Effector memory CD8-positive, alpha-beta T cell (primary cell): ENCODE data around the gene ANKRD60.
A peak's percentile ranks its signal among the peaks of the same experiment; 100 is the strongest.

Experiments used
- ATAC-seq: fragments of 150-1000 bp; cut with Tn5 transposase; replicated peaks from 2 replicates; pipeline ENCODE4 v1.10.0; 2021; ENCODE audit warnings: mild to moderate bottlenecking, moderate library complexity
- DNase-seq, 3 experiments: peaks; one replicate each; pipeline ENCODE4 v3.0.0; 2021
- H3K27ac Mint-ChIP-seq, 2 donors: one replicate each; pipeline ENCODE4 v1.8.0; 2022; ENCODE audit warnings: mild to moderate bottlenecking in 2 of 2, mixed read lengths in 2 of 2, moderate library complexity in 2 of 2
- H3K27me3 Mint-ChIP-seq, 2 donors: one replicate each; pipeline ENCODE4 v1.8.0; 2022; ENCODE audit warnings: mixed read lengths in 2 of 2
- H3K36me3 Mint-ChIP-seq: one replicate; pipeline ENCODE4 v1.8.0; 2022; ENCODE audit warnings: mild to moderate bottlenecking, moderate library complexity, mixed read lengths; ENCODE audit not compliant: insufficient read depth
- H3K4me1 Mint-ChIP-seq, 2 donors: one replicate each; pipeline ENCODE4 v1.8.0; 2022; ENCODE audit warnings: low read depth in 2 of 2, mixed read lengths in 2 of 2
- H3K4me3 Mint-ChIP-seq, 2 donors: one replicate each; pipeline ENCODE4 v1.8.0; 2022; ENCODE audit warnings: mild to moderate bottlenecking in 2 of 2, mixed read lengths in 2 of 2, moderate library complexity in 2 of 2
- H3K9me3 Mint-ChIP-seq, 2 donors: one replicate each; pipeline ENCODE4 v1.8.0; 2022; ENCODE audit warnings: mixed read lengths in 2 of 2

Gene ANKRD60

DNA sequence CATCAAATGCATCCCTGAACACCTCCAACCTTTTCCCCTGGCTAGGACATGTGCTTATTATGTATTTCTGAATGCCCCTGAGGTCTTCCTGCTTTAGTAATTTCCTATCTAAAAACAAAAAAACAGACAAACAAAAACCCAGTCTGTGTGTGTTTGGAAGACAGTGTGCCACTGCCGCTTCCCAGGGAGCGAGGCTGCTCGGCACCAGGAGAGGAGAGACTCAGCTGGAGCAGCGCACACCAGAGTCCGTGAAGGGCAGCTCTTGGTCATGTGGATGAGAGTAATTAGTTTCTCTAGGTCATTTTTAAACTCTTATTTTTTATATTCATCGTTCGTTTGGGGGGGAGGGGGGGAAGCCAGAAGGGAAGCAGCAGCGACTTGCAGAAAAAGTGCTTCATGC, 10.0 kb upstream of the ANKRD60 start:
- Mint-ChIP-seq H3K9me3 (no peaks in the 10 kb centered on the region), H3K27ac (no peak overlapping the region), H3K4me1 (peaks cover 9 to 16% of the 10 kb centered on the region in 2 donors), H3K27me3 (no peaks in the 10 kb centered on the region), H3K36me3 (no peaks in the 10 kb centered on the region), H3K4me3 (no peak overlapping the region)
- DNase-seq: no peak
- no peak for ATAC-seq

DNA sequence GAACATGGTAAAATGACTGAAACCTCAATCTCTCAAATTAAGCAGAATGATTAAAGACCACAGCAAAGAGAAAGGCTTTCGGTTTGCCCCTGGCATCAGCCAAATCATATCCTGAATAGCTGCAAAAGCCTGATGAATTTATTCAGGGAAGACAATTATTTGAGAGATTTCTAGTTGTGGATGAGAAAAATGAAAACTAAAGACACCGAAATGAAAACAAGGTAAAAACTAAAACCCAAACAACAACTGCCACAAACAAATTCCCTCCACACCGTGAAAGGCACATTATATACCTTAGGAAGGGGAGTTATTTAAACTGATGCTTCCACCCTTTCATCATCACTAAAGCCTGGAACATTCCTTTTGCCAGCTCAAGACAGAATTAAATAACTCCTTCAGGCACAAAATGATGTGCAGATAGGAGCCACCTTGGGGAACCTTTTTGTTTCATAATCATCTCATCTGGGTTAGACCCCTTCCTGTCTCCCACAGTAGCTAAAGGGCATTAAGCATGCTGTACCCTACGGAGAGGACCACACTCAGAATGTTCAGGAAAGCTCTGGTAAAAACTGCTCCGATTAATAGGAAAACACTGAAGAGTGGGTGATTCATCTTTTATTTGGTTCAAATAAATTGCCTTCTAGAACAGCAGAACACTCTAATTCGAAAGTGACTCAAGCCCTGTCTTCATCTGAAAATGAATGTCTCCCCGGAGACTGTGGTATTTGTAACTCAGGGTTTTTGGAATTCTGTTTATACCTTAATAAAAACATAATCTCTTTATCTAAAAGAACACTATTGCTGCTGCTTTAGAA, 9.1 kb upstream of the ANKRD60 start:
- DNase-seq (no peak), ATAC-seq (no peak)
- H3K27me3 Mint-ChIP-seq: no peaks in the 10 kb centered on the region
- H3K9me3 Mint-ChIP-seq: no peaks in the 10 kb centered on the region
- H3K4me1 Mint-ChIP-seq: peaks cover 9 to 16% of the 10 kb centered on the region in 2 donors
- H3K36me3 Mint-ChIP-seq: no peaks in the 10 kb centered on the region
- peak overlapping the region; percentile 85 to 88 for H3K4me3 Mint-ChIP-seq
- peak overlapping the region; percentile 84 to 89 for H3K27ac Mint-ChIP-seq

DNA sequence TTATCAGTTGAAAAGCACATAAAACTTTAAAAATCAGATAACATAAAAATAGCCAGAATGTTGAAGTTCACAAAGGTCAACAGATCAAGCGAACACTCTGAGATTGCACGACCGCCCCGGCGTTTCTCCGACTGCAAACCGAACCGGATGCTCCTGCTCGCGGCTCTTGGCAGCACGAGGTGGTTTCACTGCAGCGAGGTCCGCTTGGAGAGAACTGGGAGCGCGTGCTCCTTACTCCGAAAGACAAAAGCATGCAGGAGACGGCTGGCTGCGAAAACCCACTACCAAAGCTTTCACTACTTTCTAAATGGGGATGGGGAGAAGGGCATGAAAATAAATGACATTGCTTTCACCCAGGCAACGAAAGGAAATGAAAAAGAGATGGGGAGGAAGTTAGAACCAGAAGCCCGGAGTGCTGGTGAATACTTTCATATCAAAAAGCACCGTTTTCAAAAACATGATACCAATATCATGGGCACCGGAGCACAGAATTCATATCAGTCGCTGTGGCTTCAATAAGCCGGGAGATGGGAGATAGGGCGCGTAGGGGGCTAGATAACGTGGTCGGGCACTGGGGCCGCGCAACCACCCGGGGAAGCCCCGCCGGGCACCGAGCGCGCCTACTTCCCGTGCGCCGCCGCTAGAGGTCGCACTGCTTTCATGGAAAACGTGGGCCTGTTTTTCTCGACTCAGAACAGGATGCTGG, 8.3 kb upstream of the ANKRD60 start:
- no peaks in the 10 kb centered on the region for H3K27me3 Mint-ChIP-seq
- DNase-seq (peak; percentile 77 to 84 (median 79)), ATAC-seq (peak; percentile 91)
- H3K36me3 Mint-ChIP-seq: no peaks in the 10 kb centered on the region
- H3K9me3 Mint-ChIP-seq: no peaks in the 10 kb centered on the region
- peak overlapping the region; percentile 85 to 88 for H3K4me3 Mint-ChIP-seq
- H3K27ac Mint-ChIP-seq: peak overlapping the region; percentile 84 to 89
- H3K4me1 Mint-ChIP-seq: peaks cover 9 to 16% of the 10 kb centered on the region in 2 donors

DNA sequence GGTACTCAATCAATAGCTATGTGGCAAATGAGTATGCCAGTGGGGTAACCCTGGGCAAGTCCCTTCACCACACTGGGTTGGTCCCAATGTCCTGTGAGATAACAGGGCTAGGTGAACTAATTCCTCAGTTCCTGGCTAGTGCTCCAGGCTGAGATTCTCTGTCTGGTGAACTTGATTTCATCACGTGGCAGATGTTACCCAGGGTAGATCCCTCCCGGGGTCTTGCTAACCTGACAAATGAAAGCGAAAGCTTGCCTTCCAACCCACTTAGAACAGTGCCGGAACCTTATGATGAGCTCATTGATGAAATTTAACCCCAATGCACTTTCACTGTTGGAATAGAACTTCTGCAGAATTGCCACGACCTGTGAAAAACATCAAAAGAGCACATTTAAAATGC, 6.6 kb upstream of the ANKRD60 start:
- Mint-ChIP-seq H3K9me3 (no peaks in the 10 kb centered on the region), H3K36me3 (peaks cover 2% of the 10 kb centered on the region), H3K27ac (no peak overlapping the region), H3K4me1 (peaks cover 9 to 16% of the 10 kb centered on the region in 2 donors), H3K4me3 (peak overlapping the region in 1 of 2 donors; percentile 18), H3K27me3 (peaks cover 9% of the 10 kb centered on the region in 2 donors)
- DNase-seq (no peak), ATAC-seq (no peak)

DNA sequence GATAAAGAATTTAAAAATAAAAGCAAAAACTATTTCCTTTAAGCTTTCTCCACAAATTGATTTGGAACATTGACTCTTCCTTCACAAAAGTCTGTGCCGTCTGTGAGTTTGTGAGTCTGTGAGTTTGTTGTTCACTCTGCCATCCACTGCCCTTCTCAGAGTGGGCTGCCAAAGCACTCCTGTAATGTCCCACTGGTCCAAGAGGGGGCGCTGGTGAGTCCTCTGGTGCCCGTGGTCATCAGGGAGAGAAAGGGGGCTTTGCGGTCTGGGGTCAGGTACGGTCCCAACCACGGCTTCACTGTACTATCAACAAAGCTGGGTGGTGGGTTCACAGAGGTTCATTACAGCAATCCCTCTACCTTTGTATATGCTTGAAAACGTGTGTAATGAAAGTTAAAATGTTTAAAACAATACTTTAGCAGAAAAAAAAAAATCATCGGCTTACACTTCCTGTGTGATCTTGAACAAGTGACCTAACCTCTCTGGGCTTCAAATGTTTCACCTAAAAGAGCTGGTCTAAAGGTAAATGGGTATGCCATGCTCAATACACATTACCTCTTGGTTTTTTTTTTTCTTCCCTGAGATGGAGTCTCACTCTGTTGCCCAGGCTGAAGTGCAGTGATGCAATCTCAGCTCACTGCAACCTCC, 5.6 kb upstream of the ANKRD60 start:
- ATAC-seq (no peak), DNase-seq (peak; percentile 37 to 50 (median 45))
- H3K4me3 Mint-ChIP-seq: no peak overlapping the region
- H3K27me3 Mint-ChIP-seq: peaks cover 18 to 19% of the 10 kb centered on the region in 2 donors
- no peaks in the 10 kb centered on the region for H3K9me3 Mint-ChIP-seq
- H3K27ac Mint-ChIP-seq: no peak overlapping the region
- peaks cover 10 to 20% of the 10 kb centered on the region in 2 donors for H3K4me1 Mint-ChIP-seq
- H3K36me3 Mint-ChIP-seq: peaks cover 3% of the 10 kb centered on the region

DNA sequence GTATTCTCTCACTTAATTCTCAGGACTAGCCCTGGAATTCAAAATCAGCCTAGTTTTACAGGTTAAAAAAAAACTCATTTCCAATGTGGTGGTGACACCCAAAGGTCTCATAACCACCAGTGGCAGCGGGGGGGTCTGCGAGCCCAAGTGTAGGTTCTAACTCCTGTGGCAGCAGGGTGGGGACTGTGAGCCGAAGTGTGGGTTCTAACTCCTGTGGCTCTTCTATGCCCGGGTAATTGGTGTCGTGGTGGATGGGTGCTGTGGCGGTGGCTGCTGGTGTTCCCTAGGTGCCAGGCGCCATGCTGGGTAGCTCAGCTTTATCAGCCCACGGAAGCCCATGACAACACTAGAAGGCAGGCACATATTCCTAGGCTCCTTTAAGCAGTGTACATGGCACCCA, 4.9 kb upstream of the ANKRD60 start:
- Mint-ChIP-seq H3K27ac (no peak overlapping the region), H3K4me1 (peaks cover 14 to 24% of the 10 kb centered on the region in 2 donors), H3K36me3 (peaks cover 3% of the 10 kb centered on the region), H3K27me3 (peaks cover 22 to 25% of the 10 kb centered on the region in 2 donors), H3K4me3 (no peak overlapping the region), H3K9me3 (no peaks in the 10 kb centered on the region)
- no peak for ATAC-seq
- no peak for DNase-seq

DNA sequence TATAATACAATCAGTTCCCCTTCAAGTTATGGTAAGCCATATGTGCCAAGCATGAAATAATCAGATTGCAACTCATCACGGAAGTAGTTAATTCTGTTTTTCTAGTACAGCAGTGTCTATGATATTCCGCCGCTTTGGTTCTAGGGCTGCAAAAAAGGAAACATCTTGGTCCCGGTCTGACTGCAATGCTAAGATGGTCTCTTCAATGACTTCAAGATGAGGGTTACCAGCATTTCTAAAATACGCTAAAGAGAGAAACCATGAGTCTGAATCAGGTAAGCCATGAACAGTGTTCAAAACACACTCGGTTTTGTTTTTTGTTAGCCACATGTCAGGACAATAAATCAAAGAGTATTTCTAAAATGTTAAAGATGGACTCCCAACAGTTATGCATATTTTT, 3.2 kb upstream of the ANKRD60 start:
- ATAC-seq: no peak
- Mint-ChIP-seq H3K27me3 (peaks cover 37 to 42% of the 10 kb centered on the region in 2 donors), H3K36me3 (peaks cover 3% of the 10 kb centered on the region), H3K4me3 (no peak overlapping the region), H3K4me1 (peaks cover 9 to 12% of the 10 kb centered on the region in 2 donors), H3K27ac (no peak overlapping the region), H3K9me3 (no peaks in the 10 kb centered on the region)
- DNase-seq: no peak

DNA sequence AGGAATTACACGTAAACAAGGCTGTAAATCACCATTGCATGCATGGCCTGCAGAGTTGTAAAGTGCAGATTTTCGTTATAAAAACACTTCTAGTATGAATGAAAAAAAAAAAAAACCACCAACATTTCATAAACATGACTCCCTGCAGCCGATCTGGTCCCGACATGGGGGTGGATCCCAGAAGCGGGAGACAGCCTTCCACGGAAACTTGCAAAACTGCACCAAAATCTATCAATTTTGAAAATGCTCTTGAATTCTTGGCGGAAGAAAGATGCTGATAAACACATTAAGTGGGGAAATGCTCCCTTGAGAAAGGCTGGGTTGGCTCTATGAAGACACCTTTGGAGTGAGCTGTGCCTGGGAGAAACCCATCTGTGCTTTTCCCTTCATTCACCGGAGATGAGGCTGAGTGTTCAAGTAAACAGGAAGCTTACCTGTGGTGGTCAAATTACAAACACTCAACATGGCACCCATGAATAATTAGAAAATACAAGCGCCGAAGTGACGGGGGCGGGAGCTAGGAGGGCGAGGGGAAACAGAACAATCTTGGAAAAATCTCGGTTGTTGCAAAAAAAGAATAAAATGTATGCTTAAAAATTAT, 845 bp upstream of the ANKRD60 start:
- H3K4me1 Mint-ChIP-seq: peaks cover 5 to 9% of the 10 kb centered on the region in 2 donors
- no peak for DNase-seq
- peak overlapping the region; percentile 37 to 55 for H3K4me3 Mint-ChIP-seq
- H3K27me3 Mint-ChIP-seq: peaks cover 61 to 66% of the 10 kb centered on the region in 2 donors
- ATAC-seq: no peak
- no peaks in the 10 kb centered on the region for H3K9me3 Mint-ChIP-seq
- peak overlapping the region in 1 of 2 donors; percentile 44 for H3K27ac Mint-ChIP-seq
- H3K36me3 Mint-ChIP-seq: peaks cover 3% of the 10 kb centered on the region

DNA sequence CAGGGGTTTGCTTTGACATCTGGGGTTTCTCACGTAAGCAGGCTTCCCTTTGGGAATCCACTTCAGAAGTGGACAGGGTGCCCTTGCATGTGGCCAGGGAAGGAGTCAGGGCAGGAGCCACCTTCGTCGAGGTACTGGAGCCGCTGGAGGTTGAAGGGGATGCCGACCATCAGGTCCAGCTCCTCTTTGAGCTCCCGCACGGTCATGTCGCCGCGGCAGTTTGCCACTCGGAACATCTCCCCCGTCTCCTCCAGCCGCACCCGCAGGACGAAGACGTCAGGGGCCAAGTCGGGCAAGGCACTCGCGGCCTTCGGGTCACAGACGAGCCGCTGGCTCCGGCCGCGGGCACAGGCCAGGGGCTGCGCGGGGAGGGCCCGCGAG, 360 bp downstream of the ANKRD60 start:
- peaks cover 3% of the 10 kb centered on the region for H3K36me3 Mint-ChIP-seq
- no peak for DNase-seq

DNA sequence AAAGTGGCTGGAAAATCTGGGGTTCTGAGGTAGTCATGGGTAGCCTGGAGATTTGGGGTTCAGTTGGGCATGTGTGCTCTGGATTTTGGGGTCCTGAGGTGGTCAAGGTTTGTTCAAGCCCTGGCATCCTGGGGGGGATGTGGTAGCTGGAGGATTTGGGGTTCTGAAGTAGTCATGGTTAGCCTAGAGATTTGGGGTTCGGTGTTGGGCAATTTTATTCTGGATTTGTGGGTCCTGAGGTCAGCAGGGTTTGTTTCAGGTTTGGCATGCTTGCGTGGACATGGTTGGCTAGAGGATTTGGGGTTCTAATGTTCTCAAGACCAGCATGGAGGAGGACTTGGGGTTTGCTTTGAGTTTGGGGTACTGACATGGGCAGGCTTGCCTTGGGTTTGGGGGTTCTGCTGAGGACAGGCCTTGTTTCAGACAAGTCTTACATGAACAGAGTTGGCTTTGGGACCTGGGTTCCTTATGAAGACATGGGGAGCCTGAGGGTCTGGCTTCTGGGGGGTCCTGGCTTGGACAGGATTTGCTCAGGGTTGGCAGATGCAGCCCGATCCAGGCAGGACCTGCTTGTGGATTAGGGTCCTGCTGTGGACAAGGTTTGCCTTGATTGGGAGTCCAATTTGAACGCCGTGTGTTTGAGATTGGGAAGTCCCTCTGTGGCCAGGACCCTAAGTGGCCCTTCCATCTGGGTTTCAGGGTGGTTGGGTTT, 906 bp downstream of the ANKRD60 start:
- Mint-ChIP-seq H3K36me3 (peaks cover 3% of the 10 kb centered on the region), H3K27ac (peak overlapping the region; percentile 5 to 27), H3K4me1 (peaks cover 5 to 9% of the 10 kb centered on the region in 2 donors), H3K4me3 (peak overlapping the region in 1 of 2 donors; percentile 20), H3K27me3 (peaks cover 74 to 83% of the 10 kb centered on the region in 2 donors), H3K9me3 (no peaks in the 10 kb centered on the region)
- DNase-seq (no peak), ATAC-seq (no peak)

More for the DNA sequence above, 360 bp downstream of the ANKRD60 start:
- H3K4me1 Mint-ChIP-seq: peaks cover 5 to 9% of the 10 kb centered on the region in 2 donors
- no peaks in the 10 kb centered on the region for H3K9me3 Mint-ChIP-seq
- ATAC-seq: no peak
- peak overlapping the region in 1 of 2 donors; percentile 20 for H3K4me3 Mint-ChIP-seq
- peak overlapping the region; percentile 5 to 27 for H3K27ac Mint-ChIP-seq
- H3K27me3 Mint-ChIP-seq: peaks cover 68 to 78% of the 10 kb centered on the region in 2 donors

DNA sequence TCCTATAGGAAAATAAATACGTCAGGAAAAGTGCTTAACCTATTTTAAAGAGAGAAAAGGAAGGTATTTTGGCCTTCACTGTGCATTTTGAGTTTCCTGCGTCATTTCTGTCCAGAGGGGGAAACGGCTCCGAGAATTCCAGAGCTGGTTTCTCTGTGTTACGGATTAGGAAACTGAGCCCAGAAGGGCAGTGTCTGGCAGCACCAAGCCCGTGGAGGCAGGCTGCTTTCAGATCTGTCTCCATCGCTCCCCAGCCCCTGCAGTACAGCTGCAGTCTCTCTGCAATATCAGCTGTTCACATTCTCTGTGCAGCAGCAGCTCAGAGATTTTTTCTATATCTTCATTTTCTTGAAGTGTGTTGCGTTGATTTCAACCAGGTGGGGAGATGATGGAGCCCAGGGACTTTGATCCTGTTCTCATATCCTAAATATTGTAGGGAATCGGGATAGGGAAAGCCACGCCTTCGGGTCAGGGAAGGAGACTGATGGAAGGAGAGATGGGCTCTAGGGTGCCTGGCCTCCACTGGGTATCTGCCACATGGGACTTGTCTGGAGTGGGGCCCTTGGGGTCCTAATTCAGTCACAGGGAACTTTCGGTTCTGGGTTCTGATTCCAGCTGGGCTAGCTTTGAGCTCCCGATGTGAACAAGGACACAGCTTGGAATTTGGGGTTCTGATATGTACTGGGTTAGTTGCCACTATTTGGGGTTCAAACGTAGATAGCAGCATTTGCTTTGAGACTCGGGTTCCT, 2.8 kb downstream of the ANKRD60 start:
- Mint-ChIP-seq H3K36me3 (peaks cover 3% of the 10 kb centered on the region), H3K4me3 (peak overlapping the region in 1 of 2 donors; percentile 52), H3K9me3 (no peaks in the 10 kb centered on the region), H3K4me1 (peaks cover 5 to 9% of the 10 kb centered on the region in 2 donors), H3K27ac (no peak overlapping the region), H3K27me3 (peaks cover 86 to 100% of the 10 kb centered on the region in 2 donors)
- DNase-seq (no peak), ATAC-seq (no peak)

DNA sequence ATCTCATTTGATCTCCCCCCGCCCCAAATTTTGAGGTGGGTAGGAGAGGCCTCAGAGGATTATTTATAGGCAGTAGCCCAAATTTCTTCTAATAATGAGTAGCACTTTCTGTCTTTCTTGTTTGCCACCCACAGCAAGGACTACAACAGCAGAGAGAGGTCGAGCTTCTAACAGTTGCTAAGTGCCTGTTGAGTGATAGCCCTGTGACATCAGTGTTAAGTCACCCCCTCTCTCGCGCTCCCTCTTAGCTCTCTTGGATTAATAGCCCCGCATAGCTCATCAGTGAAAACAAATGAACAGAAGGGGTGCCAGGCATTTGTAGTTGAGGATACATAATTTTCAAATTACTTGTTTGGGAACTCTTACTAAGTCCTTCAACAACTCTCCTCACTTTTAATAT, 3.5 kb downstream of the ANKRD60 start:
- Mint-ChIP-seq H3K4me1 (peaks cover 5 to 9% of the 10 kb centered on the region in 2 donors), H3K36me3 (peaks cover under 1% of the 10 kb centered on the region), H3K27ac (no peak overlapping the region), H3K4me3 (no peak overlapping the region), H3K9me3 (no peaks in the 10 kb centered on the region), H3K27me3 (peaks cover 86 to 100% of the 10 kb centered on the region in 2 donors)
- DNase-seq (no peak), ATAC-seq (no peak)
